GM10248 (cell line): ENCODE results near the gene ZAP70.

Experiments used
- CTCF ChIA-PET: fragments of 300-600 bp; sonication (Branson Sonifier 250); formaldehyde crosslinking; extraction: SDS; loops from one replicate; lab custom pipeline; 2021; ENCODE audit warnings: antibody characterized with exemption; lab: Yijun Ruan, JAX
- POLR2A ChIA-PET: fragments of 350-650 bp; sonication (Branson Sonifier 250); formaldehyde crosslinking; extraction: SDS; loops from one replicate; lab custom pipeline; 2020; ENCODE audit warnings: antibody characterized with exemption; lab: Yijun Ruan, JAX
- DNase-seq: peaks from one replicate; pipeline ENCODE4 v3.0.0; 2012; ENCODE audit errors: extremely low spot score
- TF ChIP-seq, protein P1 (sequence below): IDR thresholded peaks from 2 replicates; pipeline ENCODE4 v1.5.1; 2012; ENCODE audit warnings: mild to moderate bottlenecking, low read depth; ENCODE audit errors: extremely low read depth, missing control alignments, control extremely low read depth

Gene ZAP70

GRCh38 chr2:97751752-97752151 lies 38.4 kb downstream of the ZAP70 start:
- ChIA-PET CTCF (interaction anchor here (1.7 to 4.3 kb wide), 3 partner anchors 11 to 633 kb away, joined by 5 to 33 read pairs (median 5); no protein-coding TSS in a partner anchor), POLR2A (no interaction called here)
- TF ChIP-seq, protein P1, sequence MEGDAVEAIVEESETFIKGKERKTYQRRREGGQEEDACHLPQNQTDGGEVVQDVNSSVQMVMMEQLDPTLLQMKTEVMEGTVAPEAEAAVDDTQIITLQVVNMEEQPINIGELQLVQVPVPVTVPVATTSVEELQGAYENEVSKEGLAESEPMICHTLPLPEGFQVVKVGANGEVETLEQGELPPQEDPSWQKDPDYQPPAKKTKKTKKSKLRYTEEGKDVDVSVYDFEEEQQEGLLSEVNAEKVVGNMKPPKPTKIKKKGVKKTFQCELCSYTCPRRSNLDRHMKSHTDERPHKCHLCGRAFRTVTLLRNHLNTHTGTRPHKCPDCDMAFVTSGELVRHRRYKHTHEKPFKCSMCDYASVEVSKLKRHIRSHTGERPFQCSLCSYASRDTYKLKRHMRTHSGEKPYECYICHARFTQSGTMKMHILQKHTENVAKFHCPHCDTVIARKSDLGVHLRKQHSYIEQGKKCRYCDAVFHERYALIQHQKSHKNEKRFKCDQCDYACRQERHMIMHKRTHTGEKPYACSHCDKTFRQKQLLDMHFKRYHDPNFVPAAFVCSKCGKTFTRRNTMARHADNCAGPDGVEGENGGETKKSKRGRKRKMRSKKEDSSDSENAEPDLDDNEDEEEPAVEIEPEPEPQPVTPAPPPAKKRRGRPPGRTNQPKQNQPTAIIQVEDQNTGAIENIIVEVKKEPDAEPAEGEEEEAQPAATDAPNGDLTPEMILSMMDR: no peak
- no peak for DNase-seq

DNA sequence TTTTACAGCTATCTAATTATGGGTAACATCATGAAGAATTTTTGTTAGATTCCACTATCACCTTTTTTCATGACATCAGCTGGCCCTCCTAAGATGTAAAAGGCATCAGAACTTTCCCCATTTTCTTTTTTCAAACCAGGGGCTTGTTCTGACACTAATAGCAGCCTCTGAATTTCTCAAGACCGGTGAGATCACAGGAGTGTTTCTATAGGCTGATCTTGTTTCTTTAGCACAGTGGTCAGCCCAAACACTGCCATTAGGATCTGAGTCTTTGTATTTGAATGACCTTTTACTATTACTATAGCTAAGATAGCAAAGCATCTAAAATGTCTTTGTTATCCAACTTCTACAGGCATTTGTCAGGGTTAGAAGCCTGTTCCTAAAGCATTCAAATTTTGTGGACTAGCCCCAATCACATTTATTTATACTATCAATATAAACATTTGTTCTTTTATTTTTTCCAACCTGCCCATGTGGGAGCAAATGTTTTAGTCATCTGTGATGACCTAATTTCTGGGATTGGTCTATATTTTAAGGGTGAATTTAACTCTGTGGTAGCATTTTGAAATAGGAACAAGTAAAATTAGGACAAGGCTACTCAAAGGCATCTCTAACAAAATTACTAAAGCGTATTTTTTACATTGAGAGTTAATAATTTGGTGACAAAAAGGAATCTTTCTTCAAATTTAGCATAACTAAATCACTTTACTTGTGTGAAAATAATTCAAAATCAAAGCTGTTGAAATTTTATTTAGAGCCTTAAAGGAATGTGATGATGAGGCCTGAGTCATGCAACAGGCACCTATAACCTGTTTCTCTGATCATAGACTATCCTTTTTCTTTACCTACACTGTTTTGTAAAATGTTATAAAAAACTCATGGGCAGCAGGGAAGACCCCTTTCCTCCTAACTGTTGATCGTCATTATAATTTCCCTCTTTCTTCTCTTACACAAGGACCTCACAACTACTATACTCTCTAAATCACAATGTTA lies 39.3 kb downstream of the ZAP70 start:
- TF ChIP-seq, protein P1: no peak
- no peak for DNase-seq
- POLR2A ChIA-PET: no interaction called here
- CTCF ChIA-PET: interaction anchor here (4.3 kb wide), 1 partner anchor 12 kb away, joined by 33 read pairs; no protein-coding TSS in a partner anchor

GRCh38 chr2:97754690-97755346 lies 41.4 kb downstream of the ZAP70 start:
- POLR2A ChIA-PET: no interaction called here
- TF ChIP-seq, protein P1: no peak
- CTCF ChIA-PET: interaction anchor here (0.9 to 2.0 kb wide), 3 partner anchors 11 to 14 kb away, joined by 3 to 13 read pairs (median 3); no protein-coding TSS in a partner anchor
- DNase-seq: no peak

DNA sequence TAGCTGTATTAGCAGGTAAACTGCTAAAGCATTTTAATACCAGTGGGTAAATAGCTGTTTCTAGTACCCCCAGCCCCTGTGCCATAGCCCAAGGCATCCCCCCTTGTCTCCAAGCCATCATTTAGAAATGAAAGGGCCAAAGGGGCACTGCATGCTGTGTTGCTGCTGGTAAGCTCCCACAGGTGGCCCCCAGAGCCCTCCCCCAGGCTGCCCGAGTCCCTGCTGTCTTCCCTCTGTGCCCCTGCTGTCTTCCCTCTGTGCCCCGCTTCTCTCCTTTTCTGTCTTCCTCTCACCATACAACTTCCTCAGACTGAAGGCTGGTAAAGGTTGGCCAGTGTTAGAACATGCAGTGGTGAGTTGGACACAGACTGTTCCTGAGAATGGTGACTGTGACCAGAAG lies 42.1 kb downstream of the ZAP70 start:
- TF ChIP-seq, protein P1: no peak

GRCh38 chr2:97757062-97757461 lies 43.7 kb downstream of the ZAP70 start:
- ChIA-PET POLR2A (no interaction called here), CTCF (interaction anchor here (1.0 to 1.7 kb wide), 5 partner anchors 13 to 48 kb away, joined by 3 to 7 read pairs (median 3); no protein-coding TSS in a partner anchor)
- DNase-seq: no peak
- TF ChIP-seq, protein P1: no peak

More for the DNA sequence above, 42.1 kb downstream of the ZAP70 start:
- CTCF ChIA-PET: interaction anchor here (0.9 to 2.0 kb wide), 2 partner anchors 12 to 15 kb away, joined by 3 to 13 read pairs; no protein-coding TSS in a partner anchor
- no peak for DNase-seq
- POLR2A ChIA-PET: no interaction called here

DNA sequence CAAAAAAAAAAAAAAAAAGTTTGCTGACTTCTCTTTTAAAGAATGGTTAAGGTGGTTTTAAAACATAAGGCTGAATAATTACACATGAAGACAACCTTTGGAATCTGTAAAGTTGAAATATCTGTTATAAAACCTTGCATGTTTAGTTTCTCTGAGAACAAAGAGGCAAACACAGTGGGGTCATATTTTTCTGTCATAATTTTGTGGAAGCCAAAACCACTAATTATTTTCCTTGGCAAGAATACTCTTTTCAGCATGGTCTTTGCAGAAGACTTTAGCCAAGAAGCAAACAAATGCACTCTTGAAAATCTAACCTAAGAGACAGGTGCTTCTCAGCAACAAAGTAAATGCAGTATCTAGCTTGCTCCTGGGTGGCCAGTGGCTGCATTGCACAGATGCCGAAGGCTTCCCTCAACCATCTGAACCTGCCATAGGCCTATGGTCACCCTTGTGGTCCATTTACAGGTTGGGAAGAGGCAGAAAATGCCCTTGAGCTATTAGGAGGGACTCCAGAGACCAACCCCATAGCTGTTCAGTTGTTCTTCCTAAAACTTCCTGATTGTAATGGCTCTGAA lies 44.8 kb downstream of the ZAP70 start:
- CTCF ChIA-PET: interaction anchor here (0.7 to 1.8 kb wide), 8 partner anchors 9 to 167 kb away, joined by 3 to 7 read pairs (median 4); no protein-coding TSS in a partner anchor
- DNase-seq: no peak
- TF ChIP-seq, protein P1: no peak
- POLR2A ChIA-PET: no interaction called here
